ENCODE measurements around the gene MAST2. TPM values are rescaled to one million over a fixed set of nuclear protein-coding genes. Genes with fewer than 3 reads are reported as not detected.

MAST2 gene
- total RNA-seq, 2 donors from 2014 or later, result 44.5 to 52.1 TPM

DNA sequence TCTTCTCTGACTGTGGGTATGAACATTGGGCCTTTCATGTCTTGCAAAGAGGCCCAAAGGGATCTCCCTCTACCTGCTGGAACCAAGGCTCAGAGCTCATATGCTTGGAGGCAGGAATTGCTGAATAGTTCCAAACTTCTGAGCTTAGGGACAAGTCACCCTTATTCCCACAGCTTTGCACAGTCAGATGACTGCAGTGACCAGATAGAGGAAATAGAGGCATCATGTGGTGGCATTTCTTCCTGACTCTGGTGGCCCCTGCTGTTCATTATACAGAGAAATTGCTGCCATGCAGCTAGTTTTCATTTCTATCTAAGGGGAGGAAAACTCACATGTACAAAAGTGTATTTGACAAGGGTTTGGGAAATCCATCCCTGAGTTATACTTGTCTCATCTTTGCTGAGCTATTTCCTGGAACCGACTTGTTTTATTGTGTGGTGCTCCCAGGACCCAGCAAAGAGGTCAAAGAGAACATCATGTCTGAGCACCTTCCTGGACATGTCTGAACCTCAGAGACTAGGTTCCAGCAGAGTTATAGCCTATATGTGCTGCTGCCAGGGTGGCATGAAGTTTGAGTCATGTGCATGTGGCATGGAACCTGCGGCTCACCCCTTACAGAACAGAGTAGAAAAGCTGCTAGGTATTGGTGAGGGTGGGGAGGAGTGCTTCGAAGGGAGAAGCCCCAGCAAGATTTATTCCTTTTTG, 197.8 kb downstream of the MAST2 start:
- Histone ChIP-seq H3K27me3 (no peaks in the 10 kb centered on the region), H3K9me3 (no peaks in the 10 kb centered on the region), H3K36me3 (peaks cover 34% of the 10 kb centered on the region), H3K27ac (no peak overlapping the region), H3K4me1 (peaks cover 0 to 20% of the 10 kb centered on the region in 2 donors), H3K4me3 (no peak overlapping the region)
- no peak for DNase-seq (ENCODE audit: low spot score)
- TF ChIP-seq, protein P1, sequence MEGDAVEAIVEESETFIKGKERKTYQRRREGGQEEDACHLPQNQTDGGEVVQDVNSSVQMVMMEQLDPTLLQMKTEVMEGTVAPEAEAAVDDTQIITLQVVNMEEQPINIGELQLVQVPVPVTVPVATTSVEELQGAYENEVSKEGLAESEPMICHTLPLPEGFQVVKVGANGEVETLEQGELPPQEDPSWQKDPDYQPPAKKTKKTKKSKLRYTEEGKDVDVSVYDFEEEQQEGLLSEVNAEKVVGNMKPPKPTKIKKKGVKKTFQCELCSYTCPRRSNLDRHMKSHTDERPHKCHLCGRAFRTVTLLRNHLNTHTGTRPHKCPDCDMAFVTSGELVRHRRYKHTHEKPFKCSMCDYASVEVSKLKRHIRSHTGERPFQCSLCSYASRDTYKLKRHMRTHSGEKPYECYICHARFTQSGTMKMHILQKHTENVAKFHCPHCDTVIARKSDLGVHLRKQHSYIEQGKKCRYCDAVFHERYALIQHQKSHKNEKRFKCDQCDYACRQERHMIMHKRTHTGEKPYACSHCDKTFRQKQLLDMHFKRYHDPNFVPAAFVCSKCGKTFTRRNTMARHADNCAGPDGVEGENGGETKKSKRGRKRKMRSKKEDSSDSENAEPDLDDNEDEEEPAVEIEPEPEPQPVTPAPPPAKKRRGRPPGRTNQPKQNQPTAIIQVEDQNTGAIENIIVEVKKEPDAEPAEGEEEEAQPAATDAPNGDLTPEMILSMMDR (IDR thresholded peaks at IDR 0.05), result no peak

DNA sequence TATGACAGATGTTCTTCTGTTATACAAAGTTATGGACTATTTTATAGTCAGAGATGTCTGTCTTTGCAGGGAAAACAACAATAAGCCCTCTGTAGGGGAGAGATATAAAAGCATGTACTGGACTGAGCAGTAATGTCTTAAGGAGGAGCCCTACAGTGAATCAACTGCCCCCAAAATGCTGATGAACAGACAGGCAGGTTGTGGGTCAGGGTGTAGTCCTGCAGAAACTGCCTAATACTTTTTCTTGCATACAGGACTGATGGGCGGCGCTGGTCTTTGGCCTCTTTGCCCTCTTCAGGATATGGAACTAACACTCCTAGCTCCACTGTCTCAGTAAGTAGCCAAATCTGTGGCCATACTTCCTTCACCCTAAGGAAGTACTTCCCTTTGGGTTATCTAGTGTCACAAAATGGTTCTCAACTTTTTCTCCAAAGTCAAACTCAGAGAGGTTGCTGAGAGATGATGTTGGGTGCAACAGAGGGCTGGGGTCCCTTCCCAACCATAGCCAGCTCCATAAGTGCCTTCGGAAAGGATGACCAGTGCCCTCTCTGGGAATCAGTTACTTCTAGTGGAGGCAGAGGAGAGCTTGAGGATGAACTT, 199.2 kb downstream of the MAST2 start:
- DNase-seq (ENCODE audit: low spot score), result peak; percentile 4
- no peak overlapping the region for H3K27ac ChIP-seq

DNA sequence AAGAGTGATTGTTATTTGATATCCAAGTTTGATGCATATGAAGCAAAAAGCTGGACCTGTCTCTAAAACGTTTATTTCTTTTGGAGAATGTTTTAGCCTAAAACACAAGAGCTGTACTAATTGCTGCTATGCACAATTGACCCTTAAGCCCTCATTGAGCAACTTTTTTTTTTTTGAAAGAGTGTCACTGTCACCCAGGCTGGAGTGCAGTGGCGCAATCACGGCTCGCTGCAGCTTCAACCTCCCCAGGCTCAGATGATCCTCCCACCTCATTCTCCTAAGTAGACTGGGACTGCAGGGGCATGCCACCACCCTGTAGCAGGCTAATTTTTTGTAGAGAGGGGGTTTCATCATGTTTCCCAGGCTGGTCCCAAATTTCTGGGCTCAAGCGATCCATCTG, 199.9 kb downstream of the MAST2 start:
- Histone ChIP-seq H3K27ac (no peak overlapping the region), H3K27me3 (no peaks in the 10 kb centered on the region), H3K4me3 (no peak overlapping the region), H3K36me3 (peaks cover 54% of the 10 kb centered on the region), H3K9me3 (no peaks in the 10 kb centered on the region), H3K4me1 (peaks cover 0 to 30% of the 10 kb centered on the region in 2 donors)
- DNase-seq (ENCODE audit: low spot score), result no peak
- TF ChIP-seq, protein P1 (IDR thresholded peaks at IDR 0.05), result no peak

More for the DNA sequence above, 199.2 kb downstream of the MAST2 start:
- Histone ChIP-seq H3K4me1 (peaks cover 0 to 23% of the 10 kb centered on the region in 2 donors), H3K9me3 (no peaks in the 10 kb centered on the region), H3K36me3 (peaks cover 48% of the 10 kb centered on the region), H3K4me3 (no peak overlapping the region), H3K27me3 (no peaks in the 10 kb centered on the region)
- TF ChIP-seq, protein P1 (IDR thresholded peaks at IDR 0.05), result no peak

DNA sequence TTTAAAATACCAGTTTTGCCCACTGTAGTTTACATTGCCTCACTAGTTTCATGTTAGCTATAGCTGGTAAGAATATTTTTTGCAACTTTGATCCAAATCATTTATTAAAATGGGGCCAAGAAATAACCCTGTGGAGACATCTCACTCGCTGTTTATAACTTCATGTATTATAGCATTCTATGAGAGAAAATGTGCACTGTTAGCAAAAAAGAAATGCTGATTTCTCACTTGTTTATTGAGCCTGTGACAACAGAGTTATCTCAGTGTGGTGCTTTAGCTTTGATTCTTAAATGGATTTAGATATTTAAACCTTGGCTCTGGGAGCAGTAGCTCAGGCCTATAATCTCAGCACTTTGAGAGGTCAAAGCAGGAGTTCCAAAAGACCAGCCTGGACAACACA, 201.1 kb downstream of the MAST2 start:
- TF ChIP-seq, protein P1 (IDR thresholded peaks at IDR 0.05), result no peak
- Histone ChIP-seq H3K27me3 (no peaks in the 10 kb centered on the region), H3K4me1 (peaks cover 0 to 32% of the 10 kb centered on the region in 2 donors), H3K36me3 (peaks cover 62% of the 10 kb centered on the region), H3K4me3 (no peak overlapping the region), H3K27ac (no peak overlapping the region), H3K9me3 (no peaks in the 10 kb centered on the region)
- no peak for DNase-seq (ENCODE audit: low spot score)

DNA sequence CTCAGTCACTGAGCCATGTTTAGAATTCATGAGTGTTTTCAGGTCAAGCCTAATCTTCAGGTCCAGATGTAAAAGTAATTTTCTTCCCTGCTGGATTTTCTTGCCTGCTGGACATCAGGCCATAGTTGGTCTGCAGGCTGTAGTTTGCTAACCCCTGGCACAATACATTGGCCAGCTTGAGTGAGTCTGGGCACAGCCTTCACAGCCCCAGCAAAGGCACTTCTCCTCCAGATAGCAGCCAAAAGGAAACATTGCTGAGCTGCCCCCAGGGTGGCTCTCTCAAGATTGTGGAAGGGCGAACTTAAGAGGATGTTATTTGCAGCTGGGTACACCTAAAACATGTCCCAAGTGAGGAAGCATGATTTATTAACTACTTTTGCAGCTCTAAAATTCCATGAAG, 202.2 kb downstream of the MAST2 start:
- Histone ChIP-seq H3K4me3 (no peak overlapping the region), H3K9me3 (no peaks in the 10 kb centered on the region), H3K36me3 (peaks cover 69% of the 10 kb centered on the region), H3K27me3 (no peaks in the 10 kb centered on the region), H3K4me1 (peaks cover 0 to 32% of the 10 kb centered on the region in 2 donors), H3K27ac (no peak overlapping the region)
- no peak for DNase-seq (ENCODE audit: low spot score)
- TF ChIP-seq, protein P1 (IDR thresholded peaks at IDR 0.05), result no peak

Measured in right atrium auricular region (tissue), 2 donors.